NCI-H2171 treated with DMSO at 0.1 percent for 48 hours (cell line): ENCODE results near the gene UQCR10.
"Not testable (repeated sequence)": the region's sequence is repeated elsewhere in the genome, so short reads cannot be mapped to it uniquely, and the experiment has no call there.

Source experiments
- DNase-seq: peaks from one replicate; lab custom pipeline; 2025; lab: John Stamatoyannopoulos, UW

The UQCR10 gene

DNA sequence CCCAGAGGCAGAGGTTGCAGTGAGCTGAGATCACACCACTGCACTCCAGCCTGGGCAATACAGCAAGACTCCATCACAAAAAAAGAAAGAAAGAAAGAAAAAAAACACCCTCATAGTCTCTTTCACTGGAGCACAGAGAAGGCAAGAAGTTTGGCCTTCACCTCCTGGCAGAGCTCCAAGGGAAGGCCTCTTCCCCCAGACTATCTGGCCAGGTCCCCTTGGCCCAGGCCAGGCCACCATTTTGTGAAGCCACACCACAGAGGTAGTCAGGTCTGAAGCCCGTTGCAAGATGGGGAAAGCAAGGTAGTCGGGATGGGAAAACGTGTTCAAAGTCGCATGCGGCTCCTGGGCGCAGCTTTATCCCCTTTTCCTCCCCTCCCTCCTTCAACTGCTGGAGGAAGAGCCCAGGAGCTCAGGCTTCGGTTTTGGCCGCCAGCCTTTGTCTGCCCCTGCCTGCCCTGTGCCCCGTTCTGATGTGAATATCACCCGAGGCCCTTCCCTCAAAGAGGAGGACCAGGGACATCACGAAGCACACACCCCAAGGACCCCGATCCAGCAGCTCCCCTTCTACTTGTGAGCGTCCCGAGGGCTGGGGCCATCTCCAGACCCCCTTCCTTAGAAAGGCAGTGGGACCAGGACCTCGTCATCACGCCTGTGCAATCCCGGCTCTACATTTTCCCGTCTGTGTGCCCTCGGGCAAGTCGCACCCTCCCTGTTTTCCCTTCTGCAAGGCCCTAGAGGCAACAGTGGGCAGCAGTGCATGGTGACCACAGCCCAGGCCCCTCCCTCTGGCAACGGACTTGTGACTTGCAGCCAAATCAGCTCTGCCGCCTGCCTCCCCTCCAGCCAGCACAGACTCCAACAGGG, 29.7 kb upstream of the UQCR10 start:
- no peak for DNase-seq

DNA sequence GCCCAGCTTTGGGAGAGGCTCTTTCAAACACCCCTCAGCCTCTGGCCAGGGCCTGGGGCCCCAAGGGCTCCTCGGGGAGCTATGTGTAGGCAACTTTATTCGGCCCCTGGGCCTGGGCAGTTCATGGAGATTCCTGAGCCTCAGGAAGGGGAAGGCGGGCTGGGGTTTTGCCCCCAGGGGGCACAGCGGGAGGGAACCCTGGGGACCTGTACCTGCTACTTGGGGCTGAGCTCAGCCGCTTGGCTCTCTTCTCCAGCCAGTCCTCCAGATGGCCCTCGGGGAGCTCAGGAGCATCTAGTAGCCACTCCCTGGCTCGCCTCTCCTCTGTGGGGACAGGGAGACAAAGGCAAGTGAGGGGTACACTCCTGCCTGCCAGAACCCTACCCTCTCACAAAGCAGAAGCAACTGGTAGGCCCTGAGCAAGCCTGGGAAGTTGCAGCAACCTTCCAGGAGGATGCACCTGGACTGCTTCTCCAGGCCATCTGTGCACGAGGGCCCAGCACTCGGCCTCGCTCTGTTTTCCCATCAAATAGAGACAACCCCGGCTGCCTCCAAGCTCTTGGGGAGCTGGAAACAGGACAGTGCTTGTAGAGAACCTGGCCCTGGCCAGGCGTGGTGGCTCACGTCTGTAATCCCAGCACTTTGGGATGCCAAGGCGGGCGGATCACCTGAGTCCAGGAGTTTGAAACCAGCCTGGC, 28.9 kb upstream of the UQCR10 start:
- no peak for DNase-seq

DNA sequence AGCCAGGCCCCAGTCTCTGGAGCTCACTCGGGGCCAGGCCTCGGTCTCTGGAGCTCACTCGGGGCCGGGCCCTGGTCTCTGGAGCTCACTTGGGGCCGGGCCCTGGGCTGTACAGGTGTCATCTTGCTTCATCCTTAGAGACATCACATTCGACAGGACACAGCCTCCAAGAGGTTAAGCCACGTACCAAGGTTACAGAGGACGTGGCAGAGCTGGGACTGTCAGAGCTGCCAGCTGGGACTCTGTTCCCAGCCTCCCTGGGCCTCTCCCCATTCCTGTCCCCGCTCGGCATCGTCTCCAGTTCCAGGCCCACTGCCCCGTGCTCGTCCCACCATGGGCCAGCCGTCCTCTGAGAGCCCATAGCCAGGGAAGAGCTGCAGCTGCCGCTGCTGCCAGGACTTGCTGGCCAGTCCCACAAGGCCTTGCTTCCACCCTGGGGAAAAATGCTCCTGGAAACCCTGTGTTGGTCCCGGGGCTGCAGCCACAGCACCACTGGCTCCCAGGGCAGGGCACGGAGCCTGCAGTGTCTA, 27.8 kb upstream of the UQCR10 start:
- DNase-seq = no peak

DNA sequence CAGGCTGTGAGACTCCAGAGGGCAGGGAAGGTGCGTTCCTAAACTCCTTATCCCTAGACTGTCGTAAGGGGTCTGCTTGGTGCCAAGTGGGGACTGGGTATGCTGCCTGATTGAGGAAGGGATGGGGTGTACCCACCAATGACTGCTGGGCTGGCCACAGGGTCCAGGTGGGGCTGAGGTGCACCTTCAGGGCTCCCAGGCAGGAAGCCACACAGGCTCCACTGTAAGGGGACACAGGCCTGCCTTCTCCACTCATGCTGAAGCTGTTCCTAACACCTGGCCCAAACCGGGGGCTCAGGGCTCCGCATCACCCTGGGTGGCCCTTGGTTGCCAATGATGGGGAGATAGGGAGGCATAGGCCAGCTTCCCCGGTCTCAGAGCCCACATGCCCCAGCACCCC, 27.0 kb upstream of the UQCR10 start:
- no peak for DNase-seq

DNA sequence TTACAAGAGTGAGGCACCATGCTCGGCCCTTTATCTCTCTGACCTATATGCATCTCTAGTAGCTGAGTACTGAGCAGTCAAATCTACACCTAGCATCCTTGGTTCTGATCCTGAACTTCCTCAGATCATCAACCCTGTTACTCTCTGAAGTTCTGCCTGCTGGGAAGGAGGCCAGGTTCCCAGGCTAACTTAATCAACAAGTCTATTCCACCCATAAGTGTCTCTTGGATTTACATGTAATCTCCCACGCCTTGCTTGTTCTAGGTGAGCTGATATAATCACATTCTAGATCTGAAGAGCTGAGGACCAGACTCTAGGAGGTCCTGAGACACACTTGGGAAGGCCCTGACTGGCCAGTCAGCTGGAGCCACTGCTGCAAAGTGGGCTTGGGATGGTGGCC, 25.2 kb upstream of the UQCR10 start:
- DNase-seq = no peak

DNA sequence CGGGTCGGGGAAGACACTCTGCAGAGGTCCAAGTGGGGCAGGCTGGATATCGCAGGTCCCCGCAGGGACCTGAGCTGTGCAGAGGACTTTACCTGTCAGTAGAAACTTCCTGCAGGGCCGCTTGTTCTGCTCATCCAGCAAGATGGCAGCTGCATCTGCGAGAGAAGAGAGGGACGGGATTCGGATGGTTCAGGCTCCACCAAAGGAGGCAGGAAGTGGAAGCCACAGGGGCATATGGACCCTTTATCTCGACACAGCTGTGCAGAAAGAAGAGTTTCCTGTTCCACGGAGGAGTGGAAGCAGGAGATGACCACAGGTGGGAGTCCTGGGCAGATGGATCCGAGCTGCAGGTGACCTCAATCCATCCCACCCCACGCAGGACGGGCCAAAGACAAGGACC, 24.8 kb upstream of the UQCR10 start:
- no peak for DNase-seq

DNA sequence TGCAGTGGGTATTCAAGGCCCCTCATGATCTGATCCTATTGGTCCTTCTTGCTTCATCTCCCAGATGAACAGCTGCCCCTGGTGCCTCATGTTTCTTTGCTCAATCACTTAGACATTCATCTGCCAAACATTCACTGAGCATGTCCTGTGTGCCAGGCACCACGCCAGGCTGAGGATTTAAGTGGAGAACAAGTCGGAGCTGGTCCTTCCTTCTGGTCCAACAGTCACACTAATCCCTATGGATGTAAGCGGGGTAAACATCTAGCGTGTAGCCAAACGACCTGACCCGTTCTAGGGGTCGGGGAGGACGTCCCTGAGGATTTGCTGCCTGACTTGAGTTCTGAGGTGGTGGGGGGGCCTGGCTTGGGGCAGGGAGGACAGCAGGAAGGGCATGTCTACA, 22.3 kb upstream of the UQCR10 start:
- DNase-seq = peak; percentile 99

DNA sequence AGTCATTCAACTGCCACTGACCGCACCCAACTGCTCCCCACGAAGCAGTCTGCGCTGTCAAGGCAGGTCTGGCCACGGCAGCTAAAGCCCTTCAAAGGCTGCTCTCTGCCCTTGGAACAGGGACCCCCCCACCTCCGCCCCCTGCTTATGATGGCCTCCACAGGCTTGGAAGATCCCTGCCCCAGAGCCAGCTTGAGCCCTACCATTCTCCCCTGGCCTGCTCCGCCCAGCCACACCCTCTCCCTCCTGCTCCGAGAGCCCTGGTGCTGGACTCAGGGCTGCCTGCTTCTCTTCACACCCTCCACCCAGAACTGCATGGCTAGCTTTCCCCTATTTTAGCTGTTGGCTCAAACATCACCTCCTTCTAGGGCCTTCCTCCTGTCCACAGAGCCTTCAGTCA, 19.3 kb upstream of the UQCR10 start:
- no peak for DNase-seq

DNA sequence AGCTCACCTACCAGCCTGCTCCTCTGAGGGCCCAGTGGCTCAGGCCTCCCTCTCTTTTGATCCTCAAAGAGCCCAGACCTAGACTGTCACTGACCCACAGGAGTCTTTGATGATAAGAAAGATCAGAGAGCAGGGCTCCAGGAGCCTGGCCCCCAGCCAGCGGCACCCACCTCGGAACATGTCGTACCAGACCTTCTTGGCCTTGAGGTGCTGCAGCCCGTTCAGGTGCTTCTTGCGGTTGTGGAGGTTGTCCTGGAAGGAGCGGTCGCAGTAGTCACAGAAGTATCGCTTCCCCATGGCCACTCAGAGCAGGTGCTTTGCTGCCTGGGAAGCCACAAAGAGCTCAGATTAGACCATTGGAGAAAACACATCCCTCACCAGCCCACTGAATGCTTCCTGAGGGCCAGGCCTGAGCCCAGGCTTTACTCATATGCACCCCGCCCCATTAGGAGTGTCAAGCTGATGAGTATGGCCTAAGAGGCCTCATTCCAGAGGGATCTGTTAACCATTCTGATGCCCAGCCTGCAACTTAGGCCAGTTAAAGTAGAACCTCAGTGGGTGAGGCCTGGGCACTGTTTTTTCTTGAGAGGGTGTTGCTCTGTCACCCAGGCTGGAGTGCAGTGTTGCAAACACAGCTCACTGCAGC, 18.8 kb upstream of the UQCR10 start:
- no peak for DNase-seq

DNA sequence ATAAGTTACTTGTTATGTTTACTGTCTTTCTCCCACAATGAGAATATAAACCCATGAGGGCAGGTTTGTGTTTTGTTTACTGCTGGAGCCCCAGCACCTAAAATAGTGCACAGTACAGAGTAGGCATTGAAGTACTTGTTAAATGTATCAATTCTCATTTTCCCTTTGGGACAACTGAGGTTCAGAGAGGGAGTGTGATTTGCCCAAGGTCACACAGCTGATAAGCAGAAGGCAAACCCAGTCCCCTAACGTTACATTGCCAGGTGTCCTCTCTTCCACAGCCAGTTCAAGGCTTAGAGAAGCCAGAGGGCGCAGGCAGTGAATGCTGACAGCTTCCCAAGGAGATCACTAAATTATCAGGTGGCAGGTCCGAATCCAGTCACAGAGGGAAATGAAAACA, 17.1 kb upstream of the UQCR10 start:
- DNase-seq = no peak

DNA sequence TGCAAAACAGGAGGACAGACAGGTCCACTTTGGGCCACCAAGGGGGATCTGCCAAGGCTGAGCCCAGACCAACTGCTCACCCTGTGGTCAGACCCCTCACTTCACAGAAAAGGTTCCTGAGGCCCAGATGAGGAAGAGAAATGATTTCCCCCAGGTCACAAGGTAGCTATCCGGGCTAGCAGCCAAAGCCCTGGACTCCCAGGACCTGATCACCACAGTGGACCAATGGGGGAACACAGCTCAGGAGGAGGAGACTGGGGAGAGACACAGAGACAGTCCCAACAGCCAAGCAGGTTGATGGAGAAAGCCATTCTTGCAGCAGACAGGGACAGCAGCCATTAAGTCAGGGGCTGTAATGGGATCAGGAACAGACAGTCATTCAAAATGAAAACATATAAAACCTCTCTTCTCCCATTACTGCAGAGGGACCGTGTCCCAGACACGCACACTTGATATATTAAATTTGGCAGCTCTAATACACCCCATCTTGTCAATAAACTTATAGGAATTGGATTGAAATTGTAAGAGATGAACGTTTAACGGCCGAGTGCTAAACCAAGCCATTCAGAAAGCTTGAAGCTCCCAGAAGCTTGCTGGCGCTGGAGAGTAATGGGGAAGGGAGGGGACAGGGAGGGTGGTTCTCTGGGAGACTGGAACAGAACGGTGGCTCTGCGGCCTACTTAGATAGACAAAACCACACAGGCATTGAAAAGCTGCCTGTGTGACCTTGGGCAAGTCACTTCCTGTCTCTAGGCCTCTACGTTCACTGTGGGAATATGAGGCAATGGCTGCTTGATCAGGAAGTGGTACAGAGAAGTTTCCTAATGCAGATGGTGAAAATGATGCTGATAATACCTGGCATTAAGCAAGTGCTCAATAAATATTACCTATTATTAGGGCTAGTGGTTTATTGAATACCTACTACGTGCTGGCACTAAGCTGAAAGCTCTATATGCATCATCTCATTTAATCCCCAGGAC, 16.3 kb upstream of the UQCR10 start:
- DNase-seq = no peak

DNA sequence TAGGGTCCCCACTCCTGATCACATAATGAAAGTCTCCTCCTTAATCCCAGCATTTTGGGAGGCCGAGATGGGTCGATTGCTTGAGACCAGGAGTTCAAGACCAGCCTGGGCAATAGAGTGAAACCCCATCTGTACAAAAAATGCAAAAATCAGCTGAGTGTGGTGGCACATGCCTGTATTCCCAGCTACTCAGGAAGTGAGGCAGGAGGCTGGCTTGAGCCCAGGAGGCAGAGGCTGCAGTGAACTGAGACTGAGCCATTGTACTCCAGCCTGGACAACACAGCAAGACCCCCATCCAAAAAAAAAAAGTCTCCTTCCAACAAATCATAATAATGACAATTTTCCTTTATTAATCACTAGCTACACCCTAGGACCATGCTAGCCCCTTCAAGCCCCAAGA, 15.5 kb upstream of the UQCR10 start:
- DNase-seq = no peak

DNA sequence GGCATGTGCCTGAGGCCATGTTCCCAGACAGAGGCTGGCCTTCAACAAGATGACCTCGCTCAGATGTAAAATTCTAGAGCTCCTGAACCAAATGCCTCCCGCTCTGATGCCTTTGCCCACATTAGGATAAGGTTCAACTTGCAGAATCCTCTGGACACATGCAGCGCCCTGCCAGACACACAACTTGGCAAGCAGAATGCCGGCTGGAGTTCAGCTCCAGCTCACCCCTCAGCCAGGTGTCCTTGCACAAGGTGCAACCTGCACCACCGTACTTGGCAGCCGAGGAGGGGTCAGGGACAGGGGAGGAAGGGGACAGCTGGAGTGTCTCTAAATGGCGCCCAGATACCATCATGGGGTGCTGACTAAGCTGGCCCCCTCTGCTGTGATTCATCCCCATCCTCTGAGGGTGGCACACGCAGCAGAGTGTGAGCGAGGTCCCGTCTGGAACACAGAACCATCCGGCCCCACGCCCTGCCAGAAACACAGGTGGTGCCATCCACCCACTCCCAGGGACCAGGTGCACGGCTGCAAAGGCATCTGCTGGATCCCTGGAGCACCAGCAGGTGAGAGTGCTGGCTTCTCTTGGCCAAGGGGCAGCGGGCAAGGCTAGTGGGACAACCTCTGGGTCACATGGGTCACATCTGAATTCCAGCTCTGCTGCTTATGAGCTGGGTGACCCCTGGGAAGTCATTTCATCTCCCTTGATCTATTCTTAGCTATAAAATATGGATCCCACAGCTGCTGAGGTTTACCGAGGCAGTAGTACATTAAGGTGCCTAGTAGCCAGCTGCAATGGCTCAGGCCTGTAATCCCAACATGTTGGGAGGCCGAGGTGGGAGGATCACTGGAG, 13.1 kb upstream of the UQCR10 start:
- no peak for DNase-seq

DNA sequence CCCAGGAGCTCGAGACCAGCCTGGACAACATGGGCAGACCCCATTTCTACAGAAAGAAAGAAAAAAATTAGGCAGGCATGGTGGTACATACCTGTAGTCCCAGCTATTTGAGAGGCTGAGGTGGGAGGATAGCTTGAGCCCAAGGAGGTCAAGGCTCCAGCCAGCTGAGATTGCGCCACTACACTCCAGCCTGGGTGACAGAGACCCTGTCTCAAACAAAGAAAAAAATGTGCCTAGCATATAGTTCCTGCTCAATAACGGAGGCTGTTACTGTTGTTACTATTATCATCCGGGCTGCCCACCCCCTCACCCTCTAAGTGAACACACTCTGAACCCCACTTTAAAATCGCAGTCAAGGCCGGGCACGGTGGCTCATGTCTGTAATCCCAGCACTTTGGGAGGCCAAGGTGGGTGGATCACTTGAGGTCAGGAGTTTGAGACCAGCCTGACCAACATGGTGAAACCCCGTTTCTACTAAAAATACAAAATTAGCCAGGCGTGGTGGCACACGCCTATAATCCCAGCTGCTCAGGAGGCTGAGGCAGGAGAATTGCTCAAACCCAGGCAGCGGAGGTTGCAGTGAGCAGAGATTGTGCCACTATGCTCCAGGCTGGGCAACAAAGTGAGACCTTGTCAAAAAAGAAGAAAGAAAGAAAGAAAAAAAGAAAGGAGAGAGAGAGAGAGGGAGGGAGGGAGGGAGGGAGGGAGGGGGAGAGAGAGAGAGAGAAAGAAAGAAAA, 12.3 kb upstream of the UQCR10 start:
- not testable (repeated sequence) for DNase-seq

DNA sequence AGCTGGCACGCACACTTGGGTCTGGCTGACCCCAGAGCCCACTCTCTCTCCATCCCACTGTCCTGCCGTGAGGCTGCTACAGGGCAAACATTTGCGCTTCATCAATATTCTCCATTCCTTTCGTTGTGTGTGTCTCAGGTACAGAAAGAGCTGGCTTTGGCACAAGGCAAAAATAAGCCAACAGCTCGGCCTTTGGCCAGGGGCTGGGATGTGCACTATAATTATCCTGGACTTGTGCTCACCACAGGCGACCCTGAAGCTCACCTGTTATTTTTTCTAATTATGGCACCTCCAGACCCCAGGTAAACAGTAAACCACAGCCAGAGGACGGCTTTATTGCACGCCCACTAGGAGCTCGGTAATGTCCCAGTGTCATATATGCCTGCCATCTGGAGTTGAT, 11.3 kb upstream of the UQCR10 start:
- no peak for DNase-seq

DNA sequence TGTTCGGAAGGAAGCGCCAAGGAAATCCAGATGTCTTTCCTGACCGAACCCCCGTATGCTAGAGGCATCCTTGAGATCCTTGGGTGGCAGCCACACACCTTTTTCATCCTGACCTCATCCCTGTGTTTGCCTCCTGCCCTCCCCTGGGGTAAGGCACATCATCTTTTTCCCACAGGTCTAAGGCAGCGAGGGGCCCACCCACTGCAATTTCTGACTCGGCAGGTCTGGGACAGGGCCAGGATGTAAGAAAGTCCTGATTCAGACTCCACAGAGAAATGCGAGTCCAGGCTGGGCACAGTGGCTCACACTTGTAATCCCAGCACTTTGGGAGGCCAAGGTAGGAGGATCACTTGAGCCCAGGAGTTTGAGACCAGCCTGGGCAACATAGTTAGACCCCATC, 10.8 kb upstream of the UQCR10 start:
- DNase-seq = peak; percentile 30

DNA sequence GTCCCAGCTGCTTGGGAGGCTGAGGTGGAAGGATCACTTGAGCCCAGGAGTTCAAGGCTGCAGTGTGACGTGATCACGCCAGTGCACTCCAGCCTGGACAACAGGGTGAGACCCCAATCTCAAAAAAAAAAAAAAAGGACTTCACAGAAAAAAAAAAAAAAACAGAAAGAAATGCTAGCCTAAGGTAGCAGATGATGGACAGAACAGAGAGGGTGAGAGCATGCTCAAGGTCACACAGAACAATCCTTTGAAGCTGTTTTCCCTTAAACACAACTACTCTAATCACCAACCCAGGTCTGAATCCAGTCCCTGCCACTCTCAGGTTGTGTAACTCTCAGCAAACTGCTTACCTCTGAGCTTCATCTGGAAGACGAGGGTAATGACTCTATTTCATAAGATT, 10.1 kb upstream of the UQCR10 start:
- no peak for DNase-seq

DNA sequence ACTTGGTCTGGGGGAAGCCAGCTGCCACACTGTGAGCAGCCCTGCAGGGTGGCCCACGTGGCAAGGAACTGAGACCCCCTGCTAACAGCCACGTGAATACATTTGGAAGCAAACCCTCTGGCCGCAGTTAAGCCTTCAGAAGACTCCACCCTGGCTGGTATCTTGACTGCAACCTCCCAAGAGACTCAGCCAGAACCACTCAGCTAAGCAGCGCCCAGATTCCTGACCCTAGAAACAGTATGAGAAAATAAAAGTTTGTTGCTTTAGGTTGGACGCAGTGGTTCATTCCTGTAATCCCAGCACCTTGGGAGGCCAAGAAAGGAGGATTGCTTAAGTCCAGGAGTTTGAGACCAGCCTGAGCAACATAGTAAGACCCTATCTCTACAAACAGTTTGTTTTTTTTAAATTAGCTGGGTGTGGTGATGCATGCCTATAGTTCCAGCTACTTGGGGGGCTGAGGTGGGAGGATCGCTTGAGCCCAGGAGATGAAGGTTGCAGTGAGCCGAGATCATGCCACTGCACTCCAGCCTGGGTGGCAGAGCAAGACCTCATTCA, 9.0 kb upstream of the UQCR10 start:
- no peak for DNase-seq

DNA sequence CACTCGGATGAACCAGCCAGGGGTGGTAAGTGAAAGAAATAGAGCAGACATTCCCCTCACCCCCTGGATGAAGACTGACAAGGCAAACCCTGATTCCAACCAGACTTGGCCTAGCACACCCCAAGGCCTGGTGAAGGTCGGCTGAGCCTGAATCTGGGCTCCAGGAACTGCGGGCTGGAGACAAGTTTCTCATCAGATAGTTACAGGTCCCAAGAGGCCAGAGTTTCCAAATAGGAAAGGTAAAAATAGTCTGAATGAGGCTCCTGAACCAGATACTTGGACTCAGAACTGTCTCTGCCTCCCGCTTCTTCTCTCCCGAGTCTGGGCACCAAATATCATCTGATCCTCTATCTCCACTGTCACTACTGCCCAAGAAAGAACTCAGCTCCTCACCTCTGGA, 8.2 kb upstream of the UQCR10 start:
- peak; percentile 22 for DNase-seq

DNA sequence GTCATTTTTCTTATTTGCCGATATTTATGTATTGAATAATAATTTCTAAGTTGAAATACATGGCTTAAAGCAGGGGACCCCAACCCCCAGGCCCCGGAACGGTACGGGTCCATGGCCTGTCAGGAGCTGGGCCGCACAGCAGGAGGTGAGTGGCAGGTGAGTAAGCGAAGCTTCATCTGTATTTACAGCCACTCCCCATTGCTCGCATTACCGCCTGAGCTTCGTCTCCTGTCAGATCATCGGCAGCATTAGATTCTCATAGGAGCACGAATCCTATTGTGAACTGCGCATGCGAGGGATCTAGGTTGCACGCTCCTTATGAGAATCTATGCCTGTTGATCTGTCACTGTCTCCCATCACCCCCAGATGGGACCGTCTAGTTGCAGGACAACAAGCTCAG, 4.9 kb upstream of the UQCR10 start:
- peak; percentile 90 for DNase-seq
